HG03159 (cell line): ENCODE data around the gene TNFRSF18.

Source experiments
- ATAC-seq: cut with Tn5 transposase; IDR thresholded peaks from one replicate; pipeline ENCODE4 v1.9.1; 2021; ENCODE audit warnings: mild to moderate bottlenecking, moderate library complexity; ENCODE audit not compliant: unreplicated experiment

TNFRSF18 gene

DNA sequence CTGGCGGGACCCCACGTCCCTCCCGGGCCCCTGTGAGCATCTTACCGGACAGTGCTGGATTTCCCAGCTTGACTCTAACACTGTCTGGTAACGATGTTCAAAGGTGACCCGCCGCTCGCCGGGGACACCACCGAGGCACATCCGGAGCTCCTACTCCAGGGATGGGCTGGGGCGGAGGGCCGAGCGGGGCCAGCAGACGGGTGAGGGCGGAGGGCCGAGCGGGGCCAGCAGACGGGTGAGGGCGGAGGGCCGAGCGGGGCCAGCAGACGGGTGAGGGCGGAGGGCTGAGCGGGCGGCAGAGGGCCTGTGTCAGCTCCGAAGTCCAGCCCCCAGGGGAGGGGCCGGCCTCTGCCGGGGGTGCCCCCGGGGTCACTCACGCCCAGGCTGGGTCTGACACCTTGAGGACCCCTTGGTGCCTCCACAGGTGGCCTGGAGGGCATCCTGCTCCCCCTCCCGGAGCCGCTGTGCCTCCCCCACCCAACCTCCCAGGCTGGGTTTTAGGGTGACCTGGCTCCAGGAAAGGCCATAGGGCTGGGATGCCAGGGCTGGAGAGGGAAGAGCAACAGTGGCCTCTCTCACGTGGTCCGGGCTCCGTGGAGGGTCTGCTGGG is 38.4 kb downstream of the TNFRSF18 start:
- ATAC-seq, result no peak

DNA sequence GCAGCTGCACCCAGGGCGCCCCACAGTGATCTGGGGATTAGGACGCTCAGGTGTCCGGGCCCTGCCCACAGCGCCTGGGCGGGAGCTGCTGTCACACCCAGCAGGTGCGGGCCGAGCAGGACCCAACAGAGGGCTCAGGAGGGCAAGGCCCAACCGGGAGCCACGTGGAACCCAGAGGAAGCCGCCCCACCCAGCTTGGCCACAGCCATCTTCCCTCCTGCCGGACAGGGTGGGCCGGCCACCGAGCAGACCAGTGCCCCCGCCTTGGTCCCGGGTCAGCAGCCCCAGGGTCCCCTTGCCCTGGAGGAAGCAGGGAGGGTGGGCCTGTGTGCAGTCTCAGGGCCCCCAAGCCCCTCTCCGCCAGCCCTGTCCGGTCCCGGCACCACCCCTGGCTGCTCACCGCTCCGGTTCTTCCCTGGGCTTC is 39.0 kb downstream of the TNFRSF18 start:
- ATAC-seq, result no peak

DNA sequence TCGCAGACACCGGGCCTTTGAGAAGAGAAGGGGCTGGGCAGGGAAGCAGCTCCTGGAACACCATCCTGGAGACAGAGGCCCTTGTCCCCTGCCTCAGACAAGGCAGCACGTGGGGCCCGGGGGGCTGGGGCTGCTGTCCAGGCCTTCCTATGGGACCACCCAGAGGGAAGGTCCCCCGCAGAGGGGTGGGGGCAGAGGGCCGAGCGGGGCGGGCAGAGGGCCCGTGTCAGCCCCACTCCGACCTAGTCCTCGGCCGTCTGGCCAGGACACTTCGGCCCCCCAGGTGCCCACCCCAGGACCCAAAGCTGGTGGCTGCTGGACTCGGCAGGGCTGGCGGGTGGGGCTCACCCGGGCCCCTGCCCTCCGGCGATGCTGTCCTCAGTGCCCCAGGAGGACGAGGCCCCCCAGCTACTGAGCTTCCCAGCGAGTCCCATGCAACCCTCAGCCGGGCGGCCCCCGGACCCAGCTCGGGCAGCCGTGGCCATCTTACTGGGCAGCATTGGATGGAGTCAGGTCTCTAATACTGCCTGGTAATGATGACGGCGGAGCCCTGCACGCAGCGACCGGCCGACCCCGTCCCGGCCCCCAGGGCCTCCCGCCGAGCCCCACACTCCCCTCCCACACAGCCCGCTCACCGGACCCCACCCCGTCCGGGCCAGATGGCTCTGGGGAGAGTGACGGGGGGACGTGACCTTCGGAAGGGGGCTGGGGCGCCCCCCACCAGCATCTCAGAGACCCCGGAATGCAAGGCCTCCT is 39.6 kb downstream of the TNFRSF18 start:
- ATAC-seq, result no peak

DNA sequence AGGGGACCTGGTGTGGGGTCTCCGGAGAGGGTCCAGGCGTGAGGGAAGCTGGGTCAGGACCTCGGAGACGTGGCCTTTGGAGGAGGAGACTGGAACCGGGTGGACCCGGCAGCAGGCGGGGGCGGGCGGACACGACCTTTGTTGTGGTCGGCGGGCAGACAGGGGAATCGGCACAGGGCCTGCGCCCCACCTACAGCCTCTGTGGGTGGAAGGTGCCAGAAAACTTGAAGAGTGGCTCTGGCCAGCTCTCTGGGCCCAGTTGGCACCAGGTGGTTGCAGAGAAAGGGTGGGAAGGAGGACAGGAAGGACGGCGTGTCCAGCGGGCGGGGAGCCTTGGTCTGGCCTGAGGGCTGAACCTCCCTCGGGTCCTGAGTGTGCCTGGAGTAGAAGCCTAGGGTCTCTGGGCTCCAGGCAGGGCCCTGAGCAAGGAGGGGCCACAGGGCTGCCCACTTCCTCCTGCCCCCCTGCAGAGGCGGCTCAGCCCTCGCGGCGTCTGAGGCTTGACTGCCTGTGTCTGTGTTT is 40.4 kb downstream of the TNFRSF18 start:
- no peak for ATAC-seq

DNA sequence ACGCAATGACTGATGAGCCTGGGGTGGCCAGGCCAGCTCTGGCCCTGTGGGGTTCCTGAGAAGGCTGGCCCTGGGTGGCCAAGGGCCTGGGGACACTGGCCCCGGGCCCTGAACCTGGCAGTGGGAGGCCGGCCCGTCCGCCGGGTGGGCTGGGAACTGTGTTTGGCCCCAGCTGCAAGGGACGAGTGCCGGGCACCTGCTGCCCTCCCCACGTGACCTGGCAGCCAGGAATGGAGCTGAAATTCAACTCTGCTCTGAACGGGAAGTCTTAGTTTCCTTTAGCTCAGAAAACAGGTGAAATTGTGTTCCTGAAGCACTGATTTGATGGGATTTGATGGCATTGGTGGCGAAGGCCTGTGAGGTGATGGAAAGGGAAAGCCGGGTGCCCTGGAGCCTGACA is 40.9 kb downstream of the TNFRSF18 start:
- ATAC-seq, result no peak

DNA sequence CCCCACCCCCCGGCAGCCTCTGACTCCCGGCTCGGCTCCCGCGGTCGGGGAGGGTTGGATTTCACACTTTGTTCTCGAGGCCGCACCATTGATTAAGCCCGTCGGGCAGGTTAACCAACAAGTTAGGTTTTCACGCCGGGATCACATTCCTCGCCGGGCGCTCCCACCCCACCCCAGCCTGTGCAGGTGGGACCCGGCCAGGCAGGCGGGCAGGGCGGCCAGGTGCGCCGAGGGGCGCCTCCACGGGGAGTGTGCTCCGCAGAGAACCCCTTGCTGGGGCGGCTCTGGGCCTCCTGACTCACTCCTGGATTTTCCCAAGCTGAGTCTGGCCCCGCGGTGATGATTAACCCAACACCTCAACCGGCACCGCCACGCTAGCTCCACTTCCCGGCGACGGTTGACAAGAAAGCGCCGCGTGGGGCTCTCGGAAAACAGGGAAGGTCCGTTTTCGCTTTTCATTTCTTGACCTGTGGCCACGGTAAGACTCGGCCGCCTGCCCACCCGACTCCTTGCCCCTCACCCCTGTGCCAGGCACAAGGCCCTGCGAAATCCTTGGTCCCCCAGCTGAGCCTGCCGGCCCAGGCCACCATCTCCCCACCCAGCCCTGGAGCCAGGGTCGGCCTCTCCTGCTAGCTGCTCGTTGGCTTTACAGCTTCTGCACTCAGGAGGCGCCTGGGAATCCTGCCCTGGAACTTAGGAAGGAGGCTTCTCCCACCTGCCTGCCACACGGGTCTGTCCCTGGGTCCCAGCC is 41.5 kb downstream of the TNFRSF18 start:
- ATAC-seq, result no peak

DNA sequence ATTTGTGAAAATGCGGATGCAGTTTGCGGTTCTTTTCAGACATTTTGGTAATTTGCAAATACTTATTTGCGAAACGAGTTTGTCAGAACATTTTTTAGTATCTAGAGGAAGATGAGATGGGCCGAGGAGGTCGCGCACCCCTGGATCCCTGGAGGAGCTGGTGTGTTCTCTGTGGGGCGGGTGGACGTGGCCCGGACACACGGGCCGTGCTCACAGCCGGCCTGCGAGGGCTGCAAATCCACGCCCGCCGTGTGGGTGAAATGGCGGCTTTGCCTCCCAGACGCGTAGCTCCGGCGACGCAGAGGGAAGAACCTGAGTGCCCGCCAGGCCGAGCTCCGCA is 42.1 kb downstream of the TNFRSF18 start:
- ATAC-seq, result no peak

DNA sequence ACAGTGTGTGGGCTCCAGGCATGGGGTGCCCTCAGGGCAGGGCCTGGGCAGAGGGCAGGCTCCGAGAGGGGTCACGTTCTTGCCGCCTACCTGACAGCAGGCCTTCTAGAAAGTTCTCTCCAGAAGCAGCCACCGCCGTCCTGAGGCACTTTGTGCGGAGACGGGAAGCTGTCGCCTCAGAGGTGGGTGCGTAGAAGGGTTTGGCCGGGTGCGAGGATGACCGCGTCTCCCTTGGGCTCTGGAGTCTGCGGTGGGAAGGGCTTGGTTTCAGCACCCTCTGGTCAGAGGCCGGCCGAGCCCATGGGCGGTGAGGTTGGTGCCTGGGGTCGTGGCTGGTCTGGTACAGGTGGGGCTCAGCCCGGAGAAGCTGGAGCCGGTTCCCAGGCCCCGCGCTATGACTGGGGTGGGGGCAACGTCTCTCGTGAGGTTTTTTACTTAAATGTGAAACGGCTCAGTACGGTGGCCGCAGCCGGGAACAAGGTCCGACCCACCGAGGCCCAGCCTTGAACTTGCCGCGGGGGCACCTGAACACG is 42.8 kb downstream of the TNFRSF18 start:
- ATAC-seq, result no peak

DNA sequence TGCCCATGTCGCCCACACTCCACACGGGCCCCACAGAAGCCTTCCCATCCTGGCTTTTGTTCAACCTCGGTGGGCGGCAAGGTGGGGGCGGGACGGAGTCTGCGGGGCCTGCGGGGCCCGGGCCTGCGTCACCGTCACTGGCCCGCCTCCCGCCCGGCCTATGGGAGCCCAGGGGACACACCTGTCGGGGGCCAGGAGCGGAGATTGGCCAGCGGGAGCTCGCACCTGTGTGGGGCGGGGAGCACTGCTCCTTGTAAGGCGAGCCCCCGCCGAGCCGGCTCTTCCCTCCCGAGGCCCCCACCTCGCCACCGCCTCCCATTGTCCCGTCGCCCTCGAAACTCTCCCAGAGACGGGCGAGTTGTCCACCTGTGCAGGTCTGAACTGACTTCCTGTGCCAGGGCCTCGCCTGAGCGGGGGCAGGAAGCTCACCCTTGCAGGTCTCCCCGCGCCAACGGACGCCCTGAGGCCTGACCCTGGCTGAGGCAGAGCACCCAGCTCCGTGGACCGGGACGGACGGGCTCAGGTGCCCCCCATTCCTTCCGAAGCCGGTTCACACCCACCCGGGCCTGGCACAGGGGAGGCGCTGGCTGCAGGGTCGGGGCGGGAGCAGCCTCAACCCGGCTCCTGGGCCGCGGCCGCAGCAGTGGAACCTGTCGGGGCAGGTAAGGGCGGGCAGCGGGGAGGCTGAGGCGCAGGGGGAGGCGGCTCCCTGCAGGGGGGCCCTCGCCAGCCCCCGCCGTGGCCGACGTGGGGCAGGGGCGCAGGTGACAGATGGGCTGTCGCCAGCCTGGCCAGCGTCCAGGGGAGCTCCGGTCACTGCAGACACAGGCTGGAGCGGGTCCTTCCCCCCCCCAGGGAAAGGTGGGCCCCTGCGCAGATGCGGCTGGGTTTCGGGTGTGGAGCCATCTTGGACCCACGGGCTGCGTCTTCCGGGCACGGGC is 43.5 kb downstream of the TNFRSF18 start:
- no peak for ATAC-seq

DNA sequence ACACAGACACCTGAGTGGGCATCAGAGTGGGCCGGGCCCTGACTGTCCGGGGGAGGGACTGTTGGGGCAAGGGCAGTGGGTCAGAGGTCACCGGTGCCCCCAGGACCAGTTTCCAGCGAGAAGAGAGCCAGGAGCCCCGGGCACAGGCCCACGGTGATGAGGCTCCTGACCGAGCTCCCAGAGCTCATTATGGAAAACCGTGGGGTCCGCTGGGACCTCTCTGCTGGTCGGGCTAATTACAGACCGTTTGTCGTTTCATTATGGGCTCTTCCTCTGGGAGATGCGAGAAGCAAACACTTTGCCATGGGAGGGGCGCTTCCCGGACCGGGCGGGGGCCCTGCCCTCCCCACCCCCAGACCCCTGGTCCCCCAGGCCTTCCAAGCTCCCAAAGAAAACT is 44.7 kb downstream of the TNFRSF18 start:
- ATAC-seq, result no peak

DNA sequence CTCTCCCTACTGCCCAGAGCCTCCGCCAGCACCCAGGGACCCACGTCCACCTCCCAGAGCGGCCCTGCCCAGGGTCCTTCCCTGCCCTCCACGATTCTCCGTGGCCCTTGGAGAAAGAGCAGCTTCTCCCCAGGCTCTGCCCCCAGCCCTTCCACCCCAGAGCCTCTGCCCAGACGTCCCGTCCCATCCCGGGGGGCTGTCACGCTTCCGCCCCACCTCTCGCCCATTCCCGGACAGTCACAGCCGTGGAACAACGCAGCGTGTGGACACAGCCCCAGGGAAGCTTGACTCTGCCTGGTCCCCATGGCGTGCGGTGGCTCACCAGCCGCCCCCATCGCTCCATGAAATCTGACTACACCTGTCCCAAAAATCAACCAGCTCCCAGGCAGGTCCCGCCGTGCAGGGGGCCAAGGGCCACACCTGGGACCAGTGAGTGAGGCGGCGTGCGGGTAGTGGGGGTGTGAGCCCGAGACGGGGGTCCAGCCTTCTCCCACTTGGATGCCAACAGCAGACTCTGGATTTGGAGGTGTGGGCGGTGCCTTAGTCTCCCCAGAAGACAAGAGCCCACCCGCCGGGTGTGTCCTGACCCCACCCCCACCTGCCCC is 45.2 kb downstream of the TNFRSF18 start:
- no peak for ATAC-seq

DNA sequence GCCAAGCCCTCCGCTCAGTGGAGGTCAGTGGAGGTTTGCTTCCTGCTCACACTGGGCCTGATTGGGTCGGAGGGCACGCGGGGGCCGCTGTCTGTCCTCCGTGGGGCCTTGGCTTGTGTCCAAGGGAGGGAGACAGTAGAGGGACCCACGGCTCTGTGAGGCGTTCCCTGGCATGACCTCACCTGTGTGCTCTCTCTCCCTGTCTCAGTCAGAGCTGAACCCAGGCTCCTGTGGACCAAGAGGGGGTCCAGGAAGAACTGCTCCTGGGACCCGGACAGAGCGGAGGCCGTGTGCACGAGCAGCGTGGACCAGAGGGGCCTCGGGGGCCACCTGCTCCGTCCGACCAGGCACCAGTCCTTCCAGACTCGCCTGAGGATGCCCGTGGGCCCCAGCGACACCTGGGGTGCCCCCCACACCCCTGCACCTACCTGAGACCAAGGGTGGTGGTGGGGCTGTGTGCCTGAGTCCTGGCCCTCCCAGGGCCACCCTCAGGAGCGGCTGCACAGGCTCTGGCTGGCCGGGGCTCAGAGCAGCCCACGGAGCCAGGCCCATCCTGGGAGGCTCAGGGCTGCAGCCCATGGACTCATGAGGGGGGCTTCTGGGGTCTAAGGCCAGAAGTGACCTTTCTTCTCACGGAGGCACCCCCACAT is 46.0 kb downstream of the TNFRSF18 start:
- no peak for ATAC-seq

DNA sequence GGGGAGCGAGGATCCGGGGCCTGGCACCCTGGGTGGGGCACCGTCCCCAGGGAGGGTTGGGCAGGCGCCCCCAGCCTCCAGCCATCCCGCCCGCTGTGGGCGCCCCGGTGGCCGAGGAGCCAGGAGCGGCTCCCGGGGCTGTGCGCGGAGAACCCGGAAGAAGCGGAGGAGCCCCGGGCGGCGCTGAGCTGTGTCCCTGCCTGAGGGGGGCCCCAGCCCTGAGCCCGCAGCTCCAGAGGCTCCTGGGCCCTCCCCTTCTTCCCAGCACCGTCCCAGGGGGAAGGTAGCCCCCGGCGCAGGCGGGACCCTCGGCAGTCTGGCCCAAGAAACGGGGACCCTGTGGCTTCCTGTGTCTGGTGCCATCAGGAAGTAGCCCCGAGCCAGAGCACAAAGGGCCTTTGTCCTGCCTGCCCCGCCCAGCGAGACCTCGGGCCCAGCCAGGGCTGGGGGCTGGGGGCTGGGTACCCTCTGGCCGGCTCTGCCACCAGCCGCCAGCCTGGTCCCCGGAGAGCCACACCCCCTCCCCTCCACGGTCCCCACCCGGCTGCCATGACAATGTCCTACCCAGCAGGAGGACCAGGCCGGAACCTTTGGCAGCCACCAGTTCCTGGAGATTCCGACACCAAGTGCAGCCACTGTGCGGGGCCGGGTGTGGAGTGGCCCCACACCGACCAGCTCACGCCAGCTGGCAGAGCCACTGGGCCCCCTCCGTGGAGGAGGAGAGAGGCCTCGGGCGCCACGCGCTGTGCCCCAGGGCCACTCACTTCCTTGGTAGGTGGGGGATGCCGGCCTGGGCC is 48.3 kb downstream of the TNFRSF18 start:
- ATAC-seq, result peak; percentile 58

DNA sequence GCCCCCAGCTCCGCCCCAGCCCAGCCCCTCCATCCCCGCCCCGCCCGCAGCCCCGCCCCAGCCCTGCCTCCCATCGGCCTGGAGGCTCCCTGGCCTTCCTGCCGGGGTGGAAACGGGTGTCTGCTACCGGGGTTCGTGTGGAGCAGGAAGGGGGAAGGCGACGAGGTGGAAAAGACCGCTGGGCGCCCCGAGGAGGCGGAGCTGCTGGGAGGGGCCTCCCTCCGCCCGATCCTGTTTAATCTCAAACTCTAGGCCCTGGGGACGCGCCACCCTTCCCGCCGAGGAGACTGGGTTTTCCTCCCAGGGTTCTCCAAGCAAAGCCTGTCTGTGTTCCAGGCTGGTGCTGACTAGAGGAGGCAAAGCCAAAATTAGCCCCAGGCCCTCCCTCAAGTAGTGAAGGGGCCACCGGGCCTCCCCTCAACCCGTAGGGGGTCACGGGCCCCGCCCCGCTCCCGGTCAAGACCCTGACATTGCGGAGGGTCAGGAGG is 48.9 kb downstream of the TNFRSF18 start:
- peak; percentile 46 for ATAC-seq

DNA sequence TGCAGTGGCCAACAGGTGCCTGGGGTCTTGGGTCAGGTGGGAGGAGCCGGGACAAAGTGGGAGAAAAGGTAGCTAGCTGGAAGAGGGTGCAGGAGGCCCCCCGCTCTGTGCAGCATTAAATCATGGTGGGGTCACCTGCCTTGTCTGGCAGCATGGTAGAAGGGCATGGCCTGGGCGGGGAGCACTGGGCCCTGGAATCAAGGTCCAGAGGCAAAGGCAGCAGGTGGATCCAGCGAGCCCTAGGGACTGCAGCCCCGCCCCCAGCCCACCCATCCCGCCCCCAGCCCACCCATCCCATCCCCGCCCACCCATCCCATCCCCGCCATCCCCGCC is 49.4 kb downstream of the TNFRSF18 start:
- ATAC-seq, result no peak

DNA sequence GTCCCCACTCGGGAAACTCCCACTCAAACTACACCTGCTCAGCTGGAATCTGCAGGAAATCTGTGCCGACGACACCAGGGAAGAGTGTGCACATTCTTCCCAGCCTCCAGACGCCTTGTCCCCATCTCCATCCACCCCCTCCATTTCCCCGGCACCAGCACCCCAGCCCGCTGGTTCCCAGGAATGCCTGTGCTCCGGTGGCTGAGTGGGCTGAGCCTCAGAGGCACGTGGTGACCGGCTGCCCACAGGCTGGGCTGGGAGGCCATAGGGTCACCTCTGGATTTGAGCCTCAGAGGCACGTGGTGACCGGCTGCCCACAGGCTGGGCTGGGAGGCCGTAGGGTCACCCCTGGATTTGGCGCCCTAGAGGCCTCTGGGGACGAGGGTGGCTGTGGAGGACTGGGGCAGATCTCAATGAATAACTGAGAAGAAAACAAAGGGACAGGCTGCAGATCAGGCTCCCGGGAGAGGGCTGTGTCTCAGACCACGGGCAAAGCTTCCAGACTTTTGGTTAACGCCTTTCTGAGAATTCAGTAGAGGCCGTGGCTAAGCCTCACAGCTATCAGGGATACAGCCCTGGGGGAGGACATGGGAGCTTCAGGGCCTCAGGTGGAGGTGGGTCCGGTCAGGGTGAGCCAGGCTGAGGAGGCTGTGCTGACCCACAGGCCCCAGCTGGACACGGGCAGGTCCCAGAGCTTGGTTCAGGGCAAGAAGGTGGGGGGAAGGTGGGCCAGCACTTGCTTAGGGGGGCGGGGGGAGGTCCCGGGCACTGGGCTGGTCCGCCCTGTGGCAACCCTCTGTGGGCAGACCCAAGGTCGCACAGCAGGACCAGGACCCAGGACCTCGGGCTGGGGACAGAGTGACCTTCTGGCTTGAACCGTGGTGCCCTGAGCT is 50.0 kb downstream of the TNFRSF18 start:
- ATAC-seq, result no peak

DNA sequence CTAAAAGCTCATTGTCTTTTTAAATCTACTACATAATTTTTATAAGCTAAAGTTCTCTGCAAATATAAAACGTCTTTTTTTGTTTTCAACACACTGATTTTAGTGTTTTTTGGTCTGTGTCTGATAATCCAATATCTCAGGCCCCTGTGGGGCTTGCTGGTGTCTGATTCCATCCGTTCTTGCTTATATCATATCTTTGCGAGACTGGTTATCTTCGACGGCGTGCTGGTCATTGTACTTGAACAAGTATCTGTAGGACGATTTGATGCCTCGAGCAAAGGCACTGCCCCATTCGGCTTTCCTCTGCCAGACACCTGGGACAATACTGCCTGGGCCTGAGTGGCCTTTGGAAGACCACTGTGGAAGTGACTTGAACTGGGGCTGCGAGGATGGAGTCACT is 51.1 kb downstream of the TNFRSF18 start:
- ATAC-seq, result no peak

DNA sequence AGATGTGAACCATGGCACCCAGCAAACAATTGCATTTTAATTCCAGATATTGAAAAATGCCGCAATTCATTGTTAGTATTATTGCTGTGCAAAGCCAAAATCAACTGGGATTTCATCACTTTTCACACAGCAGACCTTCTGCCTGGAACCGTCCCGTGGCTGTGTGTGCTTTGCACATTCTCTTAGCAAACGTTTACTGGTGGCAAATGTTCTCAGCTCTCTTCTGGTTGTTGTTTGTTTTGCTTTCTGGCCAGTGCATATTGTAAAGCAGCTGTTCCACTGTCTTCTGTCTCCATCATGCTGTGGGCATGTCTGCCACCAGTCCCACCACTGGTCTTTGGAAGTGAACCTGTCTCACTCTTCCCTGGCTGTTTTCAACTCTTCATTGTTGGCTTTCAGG is 52.5 kb downstream of the TNFRSF18 start:
- no peak for ATAC-seq
